D721Med (cell line): ENCODE results near the gene IZUMO1.
"Not testable (repeated sequence)": the region's sequence is repeated elsewhere in the genome, so short reads cannot be mapped to it uniquely, and the experiment has no call there.

Experiments used
- DNase-seq: peaks from one replicate; pipeline ENCODE4 v3.0.0; 2011; ENCODE audit warnings: low spot score; ENCODE audit not compliant: insufficient read length
- FAIRE-seq: peaks from 2 replicates; lab custom pipeline; 2011; peaks lifted over from hg19 to GRCh38; lab: Jason Lieb, UNC
- TF ChIP-seq, protein P1 (sequence below): IDR thresholded peaks from 2 replicates; pipeline ENCODE4 v1.5.1; 2012; ENCODE audit warnings: mild to moderate bottlenecking, control low read depth; ENCODE audit not compliant: insufficient read depth; ENCODE audit errors: missing control alignments

IZUMO1 gene

DNA sequence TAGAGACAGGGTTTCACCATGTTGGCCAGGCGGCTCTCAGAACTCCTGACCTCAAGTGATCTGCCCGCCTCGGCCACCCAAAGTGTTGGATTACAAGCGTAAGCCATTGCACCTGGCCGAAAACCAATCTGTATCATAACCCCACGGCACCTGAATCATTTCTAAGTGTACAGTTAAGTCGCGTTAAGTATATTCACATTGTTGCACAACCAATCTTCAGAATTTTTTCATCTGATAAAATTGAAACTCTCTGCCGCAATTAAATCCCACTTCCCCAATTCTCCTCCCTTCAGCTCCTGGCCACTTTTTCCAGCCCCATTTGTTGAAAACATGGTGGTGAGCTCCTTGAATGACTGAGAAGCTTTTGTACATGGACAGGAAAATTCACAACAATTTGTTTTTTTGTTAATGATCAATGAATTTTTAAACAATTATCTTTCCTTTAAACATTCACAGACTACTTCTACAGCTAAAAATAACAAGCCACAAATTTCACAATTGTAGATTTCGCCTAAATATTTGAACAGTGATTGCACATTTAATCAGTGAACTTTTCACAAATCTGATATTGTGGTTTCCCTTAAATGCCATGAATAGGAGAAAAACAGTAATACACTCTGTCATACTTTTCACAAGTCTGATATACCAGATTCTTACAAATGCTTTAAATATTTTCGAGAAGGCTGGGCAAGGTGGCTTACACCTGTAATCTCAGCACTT is 22.4 kb upstream of the IZUMO1 start:
- TF ChIP-seq, protein P1, sequence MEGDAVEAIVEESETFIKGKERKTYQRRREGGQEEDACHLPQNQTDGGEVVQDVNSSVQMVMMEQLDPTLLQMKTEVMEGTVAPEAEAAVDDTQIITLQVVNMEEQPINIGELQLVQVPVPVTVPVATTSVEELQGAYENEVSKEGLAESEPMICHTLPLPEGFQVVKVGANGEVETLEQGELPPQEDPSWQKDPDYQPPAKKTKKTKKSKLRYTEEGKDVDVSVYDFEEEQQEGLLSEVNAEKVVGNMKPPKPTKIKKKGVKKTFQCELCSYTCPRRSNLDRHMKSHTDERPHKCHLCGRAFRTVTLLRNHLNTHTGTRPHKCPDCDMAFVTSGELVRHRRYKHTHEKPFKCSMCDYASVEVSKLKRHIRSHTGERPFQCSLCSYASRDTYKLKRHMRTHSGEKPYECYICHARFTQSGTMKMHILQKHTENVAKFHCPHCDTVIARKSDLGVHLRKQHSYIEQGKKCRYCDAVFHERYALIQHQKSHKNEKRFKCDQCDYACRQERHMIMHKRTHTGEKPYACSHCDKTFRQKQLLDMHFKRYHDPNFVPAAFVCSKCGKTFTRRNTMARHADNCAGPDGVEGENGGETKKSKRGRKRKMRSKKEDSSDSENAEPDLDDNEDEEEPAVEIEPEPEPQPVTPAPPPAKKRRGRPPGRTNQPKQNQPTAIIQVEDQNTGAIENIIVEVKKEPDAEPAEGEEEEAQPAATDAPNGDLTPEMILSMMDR: no peak
- FAIRE-seq (no peak), DNase-seq (no peak)

DNA sequence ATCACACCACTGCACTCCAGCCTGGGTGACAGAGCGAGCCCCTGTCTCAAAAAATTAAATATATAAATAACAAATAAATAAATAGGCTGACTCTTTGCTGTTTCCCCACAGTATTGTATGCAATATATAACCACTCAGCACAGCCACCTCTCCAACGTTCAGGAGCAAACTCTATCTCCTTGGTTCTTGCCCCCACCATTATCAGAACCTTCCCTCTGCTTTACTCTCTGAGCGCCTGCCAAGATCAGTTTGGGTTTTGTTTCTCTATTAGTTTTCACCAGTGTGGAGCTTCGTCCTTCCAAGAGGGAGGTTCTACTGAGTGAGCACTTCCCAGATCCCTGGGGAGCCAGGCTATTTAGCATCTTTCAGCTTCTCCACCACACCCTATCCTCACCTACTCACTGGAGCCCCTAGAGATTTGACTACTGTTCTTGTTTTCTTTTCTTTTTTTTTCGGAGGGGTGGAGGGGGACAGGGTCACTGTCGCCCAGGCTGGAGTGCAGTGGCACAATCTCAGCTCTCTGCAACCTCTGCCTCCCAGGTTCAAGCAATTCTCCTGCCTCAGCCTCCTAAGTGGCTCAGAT is 21.6 kb upstream of the IZUMO1 start:
- not testable (repeated sequence) for DNase-seq, FAIRE-seq

DNA sequence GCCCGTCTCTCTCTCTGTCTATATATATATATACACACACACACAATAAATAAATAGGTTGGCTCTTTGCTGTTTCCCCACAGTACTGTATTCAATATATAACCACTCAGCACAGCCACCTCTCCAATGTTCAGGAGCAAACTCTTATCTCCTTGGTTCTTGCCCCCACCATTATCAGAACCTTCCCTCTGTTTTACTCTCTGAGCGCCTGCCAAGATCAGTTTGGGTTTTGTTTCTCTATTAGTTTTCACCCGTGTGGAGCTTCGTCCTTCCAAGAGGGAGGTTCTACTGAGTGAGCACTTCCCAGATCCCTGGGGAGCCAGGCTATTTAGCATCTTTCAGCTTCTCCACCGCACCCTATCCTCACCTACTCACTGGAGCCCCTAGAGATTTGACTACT is 19.1 kb upstream of the IZUMO1 start:
- not testable (repeated sequence) for FAIRE-seq, DNase-seq

DNA sequence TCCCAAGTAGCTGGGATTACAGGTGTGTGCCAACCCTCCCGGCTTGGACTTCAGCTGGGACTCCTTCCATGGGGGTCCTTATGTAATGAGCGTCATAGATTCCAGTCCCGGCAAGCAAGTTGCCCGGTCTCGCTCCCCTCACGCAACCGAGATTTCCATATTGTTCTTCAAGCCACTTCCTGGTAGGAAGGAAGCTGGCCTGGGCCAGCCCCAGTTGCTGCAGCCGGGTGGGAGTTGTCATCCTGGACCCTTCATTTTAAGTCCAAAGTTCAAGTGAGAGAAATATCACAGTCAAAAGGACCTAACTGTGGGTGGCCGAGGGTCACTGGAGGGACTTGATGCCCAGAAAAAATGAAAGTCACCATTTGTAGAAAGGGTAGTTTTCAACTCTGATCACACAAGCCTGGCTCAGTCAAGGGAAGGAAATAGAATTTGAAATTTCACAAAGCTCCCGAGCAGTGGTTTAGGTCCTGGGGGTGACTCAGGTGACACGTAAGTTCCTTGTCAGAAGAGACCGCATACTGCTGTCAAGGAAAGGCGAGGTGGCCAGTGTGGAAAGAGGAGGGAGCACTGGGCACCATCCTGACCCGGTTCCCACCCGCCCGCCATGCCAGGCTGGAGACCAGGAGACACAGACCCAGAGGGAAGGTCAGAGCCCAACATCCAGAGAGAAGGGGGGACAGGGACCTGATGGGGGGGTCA is 13.9 kb upstream of the IZUMO1 start:
- FAIRE-seq (no peak), DNase-seq (no peak)
- TF ChIP-seq, protein P1: no peak

DNA sequence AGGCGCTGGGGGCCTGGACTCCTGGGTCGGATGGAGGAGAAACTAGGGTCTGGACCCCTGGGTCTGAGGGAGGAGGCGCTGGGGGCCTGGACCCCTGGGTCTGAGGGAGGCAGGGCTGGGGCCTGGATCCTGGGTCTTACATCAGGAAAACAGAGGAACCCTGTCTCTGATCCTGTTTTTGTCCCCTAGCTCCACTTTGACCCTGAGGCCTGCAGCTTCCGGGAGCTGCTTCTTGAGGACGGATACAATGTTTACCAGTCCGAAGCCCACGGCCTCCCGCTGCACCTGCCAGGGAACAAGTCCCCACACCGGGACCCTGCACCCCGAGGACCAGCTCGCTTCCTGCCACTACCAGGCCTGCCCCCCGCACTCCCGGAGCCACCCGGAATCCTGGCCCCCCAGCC is 11.0 kb upstream of the IZUMO1 start:
- FAIRE-seq: no peak
- no peak for DNase-seq
- TF ChIP-seq, protein P1: no peak

DNA sequence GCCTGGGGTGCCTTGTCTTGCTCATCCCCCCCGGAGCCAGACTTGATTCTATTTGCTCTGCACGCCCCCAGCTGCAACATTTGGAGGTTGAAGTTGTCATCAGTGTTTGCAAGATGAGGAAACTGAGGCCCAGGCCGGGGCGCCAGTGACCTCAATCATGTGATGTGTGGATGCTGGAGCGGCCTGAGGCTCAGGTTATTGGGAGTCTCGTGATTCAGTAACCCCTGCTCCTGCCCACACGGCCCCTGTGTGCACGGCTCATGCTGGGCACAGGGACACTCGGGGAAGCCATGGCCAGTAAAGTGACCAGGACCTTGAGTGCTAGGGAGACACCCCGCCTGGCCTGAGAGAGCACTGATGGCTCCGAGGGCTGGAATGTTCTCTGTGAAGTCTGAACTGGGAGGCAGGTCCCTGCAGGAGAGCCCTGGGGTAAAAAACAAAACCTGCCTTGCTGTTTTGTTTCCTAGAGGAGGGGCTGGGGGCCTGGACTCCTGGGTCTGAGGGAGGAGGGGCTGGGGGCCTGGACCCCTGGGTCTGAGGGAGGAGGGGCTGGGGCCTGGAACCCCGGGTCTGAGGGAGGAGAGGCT is 10.5 kb upstream of the IZUMO1 start:
- TF ChIP-seq, protein P1: no peak
- no peak for DNase-seq
- no peak for FAIRE-seq

DNA sequence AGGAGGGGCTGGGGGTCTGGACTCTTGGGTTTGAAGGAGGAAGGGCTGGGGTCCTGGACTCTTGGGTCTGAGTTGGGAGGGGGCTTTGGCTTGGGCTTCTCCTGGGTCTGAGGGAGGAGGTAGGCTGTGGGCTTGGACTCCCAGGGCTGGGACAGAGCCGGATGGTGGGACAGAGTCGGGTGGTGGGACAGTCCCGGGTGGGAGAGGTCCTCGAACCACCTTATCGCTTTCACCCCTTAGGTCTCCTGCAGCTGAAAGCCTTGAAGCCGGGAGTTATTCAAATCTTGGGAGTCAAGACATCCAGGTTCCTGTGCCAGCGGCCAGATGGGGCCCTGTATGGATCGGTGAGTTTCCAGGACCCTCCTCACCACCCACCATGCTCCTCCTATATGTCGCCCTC is 10.0 kb upstream of the IZUMO1 start:
- TF ChIP-seq, protein P1: no peak
- FAIRE-seq: no peak
- DNase-seq: no peak

DNA sequence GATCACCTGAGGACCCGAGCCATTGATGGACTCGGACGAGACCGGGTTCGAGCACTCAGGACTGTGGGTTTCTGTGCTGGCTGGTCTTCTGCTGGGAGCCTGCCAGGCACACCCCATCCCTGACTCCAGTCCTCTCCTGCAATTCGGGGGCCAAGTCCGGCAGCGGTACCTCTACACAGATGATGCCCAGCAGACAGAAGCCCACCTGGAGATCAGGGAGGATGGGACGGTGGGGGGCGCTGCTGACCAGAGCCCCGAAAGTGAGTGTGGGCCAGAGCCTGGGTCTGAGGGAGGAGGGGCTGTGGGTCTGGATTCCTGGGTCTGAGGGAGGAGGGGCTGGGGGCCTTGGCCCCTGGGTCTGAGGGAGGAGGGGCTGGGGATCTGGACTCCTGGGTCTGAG is 9.5 kb upstream of the IZUMO1 start:
- TF ChIP-seq, protein P1: no peak
- DNase-seq (no peak), FAIRE-seq (no peak)
